Anterior cingulate cortex (tissue), 58 donors: ENCODE results near the gene LUZP2.

ENCODE experiments used
- DNase-seq, 58 donors: peaks; one replicate each; lab custom pipeline; 2025; lab: John Stamatoyannopoulos, UW

LUZP2 gene

DNA sequence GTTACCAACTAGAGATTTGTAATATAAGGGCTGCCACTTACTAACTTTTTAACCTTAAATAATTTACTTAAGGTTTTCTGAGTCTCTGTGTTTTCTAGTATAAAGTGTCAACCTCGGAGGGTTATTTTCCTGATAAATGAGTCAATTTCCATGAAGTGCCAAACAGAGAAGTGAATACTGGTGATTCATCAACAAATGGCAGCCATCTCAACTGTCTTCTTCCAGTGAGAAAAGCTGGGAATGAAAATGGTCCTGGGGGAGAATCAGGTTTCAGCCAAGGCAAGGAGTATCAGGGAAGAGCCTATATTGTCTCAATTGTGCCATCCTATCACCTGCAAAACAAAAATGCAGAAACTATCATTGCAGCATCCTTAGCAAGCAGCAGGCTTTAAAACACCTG lies 129.1 kb downstream of the LUZP2 start:
- DNase-seq: no peak

DNA sequence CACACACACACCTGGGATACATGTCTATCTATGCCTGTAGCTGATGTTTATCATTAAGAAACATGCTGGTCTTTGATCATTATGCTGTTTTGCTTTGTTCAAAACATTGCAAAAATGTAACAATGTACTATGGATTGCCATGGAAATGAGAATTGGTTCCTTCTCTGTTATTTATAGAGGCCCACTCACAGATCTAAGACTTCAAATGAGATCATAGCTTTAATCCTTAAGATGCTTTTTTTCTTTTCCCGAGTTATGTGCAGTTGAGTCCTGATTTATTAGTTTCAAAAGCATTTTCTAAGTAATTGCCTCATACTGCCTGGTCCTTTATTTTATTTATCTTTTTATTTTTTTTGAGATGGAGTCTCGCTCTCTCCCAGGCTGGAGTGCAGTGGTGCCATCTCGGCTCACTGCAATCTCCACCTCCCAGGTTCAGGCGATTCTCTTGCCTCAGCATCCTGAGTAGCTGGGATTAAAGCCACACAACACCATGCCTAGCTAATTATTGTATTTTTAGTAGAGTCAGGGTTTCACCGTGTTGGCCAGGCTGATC lies 131.4 kb downstream of the LUZP2 start:
- no peak for DNase-seq

DNA sequence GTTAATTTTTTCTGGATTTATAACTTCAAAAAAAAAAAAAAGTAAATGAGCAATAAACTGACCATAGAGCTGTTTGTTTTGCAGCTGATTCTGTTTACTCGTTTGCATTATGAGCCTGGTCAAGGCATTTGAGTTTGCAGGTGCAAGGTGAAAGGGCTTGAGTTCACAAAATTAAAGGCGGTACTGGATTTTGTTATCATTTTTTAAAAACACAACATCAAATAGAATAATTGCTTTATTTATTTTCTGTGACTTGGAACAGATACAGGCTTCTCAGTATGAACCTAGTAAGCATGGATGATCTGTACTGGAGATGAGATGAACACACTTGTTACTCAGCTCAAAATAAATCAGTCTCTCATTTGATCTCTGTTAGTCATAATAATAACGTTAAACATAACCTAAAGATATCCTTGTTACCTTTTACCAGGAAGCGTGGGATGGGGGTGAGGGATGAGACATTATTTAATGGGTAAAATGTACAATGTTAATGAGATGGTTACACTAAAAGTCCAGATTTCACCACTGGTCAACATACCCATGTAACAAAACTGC lies 137.8 kb downstream of the LUZP2 start:
- no peak for DNase-seq

DNA sequence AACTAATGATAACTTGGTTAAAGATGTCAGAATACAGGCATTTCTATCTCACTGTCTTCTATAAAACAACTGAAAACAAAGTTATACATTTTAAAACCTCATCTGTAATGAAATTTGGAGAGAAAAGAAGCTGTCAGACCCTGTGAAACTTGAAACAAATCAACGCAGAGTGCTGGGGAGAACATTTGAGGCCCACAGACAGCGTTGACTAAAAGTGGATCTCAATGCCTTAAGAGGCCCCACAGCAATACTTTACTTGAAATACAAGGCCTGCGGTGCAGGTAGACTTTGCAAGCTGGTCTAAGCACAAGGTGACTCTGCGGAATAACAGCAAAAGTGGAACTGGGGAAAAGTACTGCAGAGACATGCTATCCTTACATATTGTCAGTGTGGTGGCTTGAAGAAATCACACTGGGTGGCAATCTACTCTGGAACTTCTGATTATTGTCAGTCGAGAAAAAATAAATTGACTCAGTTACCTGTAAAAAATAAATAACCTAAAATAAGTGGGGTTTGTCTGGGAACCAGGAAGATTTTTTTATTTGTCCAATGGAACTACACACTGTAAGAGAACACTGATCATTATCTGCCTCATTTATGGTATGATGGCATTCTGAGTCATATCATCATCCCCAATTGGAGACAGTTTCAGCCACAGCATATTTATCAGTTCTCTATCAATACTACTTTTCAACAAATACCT lies 138.9 kb downstream of the LUZP2 start:
- DNase-seq: no peak

DNA sequence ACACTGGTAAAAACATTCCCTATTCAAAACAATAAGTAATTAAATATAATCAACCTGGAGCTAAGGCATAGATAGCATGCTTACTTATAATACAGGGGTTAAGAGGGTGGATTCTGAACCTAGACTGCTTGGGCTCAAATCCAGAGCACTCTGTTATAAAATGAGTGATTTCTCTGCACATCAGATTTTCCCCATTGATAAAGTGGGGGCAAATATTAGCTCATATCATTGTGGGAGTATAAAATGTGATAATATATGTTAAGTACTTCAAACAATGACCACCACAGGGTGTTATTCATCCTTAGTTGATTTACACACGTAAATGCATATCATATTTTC lies 139.4 kb downstream of the LUZP2 start:
- DNase-seq: no peak

DNA sequence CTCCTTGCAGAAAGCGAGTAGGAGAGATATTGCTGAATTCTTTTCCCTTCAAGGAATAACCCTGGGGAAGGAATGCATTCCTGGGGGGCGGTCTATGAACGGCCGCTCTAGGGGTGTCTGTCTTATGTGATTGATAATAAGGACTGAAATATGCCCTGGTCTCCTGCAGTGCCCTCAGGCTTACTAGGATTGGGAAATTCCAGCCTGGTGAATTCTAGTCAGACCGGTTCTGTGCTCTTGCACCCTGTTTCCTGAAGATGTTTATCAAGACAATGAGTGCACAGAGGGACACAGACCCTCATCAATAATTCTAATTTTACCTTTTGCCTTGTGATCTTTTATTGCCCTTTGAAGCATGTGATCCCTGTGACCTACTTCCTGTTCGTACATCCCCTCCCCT lies 140.7 kb downstream of the LUZP2 start:
- DNase-seq: no peak

DNA sequence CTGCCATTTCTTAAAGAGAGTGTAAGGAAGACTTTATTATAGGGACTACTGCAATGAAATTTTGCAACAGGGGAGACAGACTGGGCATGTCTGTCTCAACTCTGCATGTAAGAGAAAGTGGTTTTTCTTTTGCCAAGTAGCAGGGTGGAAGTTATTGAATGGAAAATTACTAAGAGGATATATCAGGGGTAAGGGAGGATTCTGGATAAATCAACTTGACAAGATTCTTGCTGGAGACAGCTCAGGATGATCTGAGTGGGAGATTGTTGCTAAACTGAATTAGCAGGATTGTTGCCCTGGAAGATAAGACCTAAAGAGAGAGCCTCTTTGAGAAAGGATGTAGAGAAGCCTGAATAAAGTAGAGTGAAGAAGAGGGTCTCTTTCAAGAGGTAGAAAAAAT lies 145.8 kb downstream of the LUZP2 start:
- DNase-seq: no peak

DNA sequence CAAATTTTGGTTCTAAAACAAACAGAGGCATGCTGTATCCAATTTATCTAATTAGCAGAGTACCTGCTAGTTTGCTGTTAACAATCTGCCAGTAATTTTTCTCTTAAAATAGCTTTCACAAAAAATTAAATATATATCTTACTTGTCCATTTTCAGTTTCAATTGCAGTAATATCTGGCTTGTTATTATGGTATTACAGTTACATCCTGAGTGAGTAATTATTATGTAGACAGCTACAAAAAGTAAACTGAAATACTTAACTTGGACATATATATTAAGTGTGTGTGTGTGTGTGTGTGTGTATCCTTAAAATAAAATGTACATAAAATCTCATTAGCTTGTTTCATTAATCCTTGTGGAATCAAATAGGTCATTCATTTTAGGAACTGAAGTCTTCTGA lies 148.7 kb downstream of the LUZP2 start:
- DNase-seq: no peak

DNA sequence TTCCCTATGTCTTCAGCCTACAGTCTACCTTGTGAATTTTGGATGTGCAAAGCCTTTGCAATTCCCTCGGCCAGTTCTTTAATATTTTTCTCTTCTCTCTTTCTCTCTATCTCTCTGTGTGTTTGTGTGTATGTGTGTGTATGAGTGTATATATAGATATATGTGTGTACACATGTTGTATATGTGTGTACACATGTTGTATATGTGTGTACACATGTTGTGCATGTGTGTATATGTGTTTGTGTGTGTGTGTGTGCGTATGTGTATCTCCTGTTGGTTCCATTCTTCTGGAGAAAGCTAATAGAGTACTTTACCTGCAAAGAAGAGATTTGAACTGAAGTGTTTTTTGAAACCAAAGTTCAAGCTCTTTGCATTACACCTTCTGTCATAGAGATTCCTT lies 155.0 kb downstream of the LUZP2 start:
- DNase-seq: no peak

DNA sequence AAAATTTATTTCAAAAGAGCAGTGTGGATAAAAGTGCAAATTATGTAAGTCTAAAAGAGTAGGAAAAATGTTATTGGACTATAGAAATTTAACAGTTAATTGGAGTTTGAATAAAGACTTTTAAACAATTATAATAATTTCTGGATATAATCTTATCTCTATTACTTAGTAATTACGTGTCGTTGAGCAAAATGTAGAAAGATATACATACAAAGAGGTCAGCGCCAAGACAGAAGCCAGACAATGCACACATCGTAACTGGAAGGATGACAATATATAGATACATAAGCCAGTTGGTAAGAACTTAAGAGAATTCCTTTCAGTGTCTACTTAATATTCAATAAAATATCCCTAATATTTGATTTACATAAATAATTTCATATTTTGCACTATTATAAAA lies 157.0 kb downstream of the LUZP2 start:
- DNase-seq: no peak

DNA sequence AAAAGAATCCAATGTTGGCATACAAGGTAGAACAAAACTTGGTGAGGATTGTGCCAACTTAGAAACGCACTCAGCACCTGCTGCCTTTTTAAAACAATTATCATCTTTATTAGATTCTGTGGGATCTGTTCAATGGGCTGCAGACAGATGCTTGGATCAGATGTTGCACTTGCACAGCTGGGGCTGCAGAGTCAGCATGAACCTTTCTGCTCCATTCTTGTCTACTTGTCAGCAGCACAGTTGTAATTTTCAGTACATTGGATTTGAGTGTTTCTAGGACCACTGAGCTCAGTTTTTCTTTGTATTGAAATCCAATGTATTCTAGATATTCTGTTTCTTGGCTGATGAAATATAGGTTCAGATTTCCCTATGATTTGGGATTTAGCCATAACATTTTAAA lies 164.5 kb downstream of the LUZP2 start:
- DNase-seq: no peak

DNA sequence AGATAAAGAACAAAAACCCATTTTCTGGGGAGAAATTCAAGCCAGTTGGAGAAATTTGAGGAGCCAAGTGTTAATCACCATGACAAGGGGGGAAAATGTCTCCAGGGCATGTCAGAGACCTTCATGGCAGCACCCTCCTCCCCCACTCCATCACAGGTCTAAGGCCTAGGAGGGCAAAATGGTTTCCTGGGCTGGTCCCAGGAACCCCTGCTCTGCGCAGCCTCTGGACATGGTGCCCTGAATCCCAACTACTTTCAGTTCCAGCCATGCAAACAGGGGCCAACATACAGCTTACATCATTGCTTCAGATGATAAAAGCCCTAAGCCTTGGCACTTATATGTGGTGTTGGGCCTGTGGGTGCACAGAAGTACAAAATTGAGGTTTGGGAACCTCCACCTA lies 167.5 kb downstream of the LUZP2 start:
- no peak for DNase-seq

DNA sequence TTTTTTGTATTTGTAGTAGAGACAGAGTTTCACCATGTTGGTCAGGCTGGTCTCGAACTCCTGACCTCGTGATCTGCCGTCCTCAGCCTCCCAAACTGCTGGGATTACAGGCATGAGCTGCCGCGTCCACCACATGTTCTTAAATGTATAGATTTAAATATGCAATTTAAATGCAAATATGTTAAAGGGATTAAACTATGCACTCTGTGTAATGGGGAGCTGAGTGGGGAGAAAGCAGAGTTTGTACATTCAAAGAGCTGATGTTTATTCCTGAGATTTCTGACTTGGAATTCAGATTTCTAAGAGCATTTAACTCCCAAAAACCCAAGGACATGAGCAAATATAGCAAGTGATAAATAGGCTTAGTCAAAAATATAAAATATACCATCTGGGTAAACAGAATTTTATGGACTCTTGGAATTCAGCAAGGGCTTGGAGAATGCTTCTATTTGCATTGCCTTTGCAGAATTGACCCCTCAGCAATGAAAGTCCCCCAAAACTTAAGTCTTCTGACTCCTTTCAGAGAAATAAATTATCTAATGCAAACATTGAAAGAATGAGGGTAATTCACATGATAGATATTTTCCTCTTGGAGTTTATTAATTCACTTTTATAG lies 170.6 kb downstream of the LUZP2 start:
- DNase-seq: no peak

DNA sequence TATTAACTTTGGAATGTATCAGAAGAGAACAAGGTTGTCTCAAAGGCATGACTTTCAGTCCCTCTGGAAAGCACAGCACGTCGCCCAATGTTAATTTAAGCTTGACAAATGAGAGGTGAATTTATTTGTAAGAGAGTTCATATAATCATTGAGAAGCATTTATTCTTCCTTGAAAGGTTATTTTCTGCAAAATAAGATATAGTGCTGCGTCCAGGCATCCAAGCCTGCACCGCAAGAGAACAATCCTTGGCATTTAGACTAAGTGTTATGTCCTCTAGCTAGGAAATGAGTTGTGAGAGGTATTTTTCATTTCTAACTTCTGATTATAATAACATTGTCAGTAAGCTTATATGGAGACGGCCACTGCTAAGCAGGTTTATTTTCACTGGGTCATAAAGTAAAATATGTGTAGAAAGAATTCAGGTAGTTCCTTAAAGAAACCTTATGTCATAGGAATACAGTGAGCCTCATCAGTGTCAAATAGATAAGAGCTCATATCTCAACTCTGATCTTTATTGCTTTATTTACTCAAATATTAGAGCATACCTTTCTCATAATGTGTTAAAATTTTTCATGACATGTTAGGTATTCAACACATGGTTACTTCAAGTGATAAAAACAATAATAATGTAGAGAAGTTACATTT lies 182.0 kb downstream of the LUZP2 start:
- DNase-seq: no peak

DNA sequence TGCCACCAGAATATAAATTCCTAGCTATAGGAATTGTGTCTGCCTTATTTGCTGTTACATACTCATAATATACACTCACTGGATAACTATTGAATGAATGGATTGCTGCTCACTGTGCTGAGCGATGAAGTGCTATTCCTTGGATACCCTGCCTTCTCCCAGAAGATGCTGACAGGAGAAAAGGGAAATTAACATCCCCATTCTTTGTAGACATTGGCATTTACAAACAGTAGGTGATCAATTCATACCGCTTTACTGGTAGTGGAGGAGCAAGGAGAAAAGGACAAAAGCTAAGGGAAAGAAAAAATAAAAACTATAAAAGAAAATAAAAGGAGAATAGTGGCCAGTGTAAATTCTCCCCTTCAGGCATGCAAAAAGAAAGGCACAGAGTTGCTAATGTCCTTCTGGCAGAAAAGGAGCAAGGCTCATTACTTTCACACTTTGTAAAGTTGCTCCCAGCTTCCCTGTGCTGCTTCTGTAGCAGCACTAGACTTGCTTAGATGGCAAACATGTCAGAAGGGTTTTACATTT lies 183.0 kb downstream of the LUZP2 start:
- DNase-seq: no peak

DNA sequence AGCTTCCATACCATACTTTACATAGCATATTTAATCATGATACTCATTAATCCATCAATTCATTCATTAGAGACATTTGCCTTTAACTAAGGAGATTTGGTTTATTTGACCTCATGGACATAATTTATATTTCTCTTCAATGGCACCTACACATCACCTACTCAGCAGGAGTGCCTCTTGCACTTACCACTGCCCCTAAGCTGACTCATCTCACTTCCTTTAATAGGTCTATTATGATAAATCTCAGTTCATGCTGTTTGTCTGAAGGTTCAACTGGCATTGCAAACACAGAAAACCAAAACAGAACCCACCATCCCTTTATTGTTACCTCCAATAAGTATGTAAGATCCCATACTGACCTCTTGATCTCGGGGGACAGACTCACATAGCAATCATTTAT lies 186.7 kb downstream of the LUZP2 start:
- no peak for DNase-seq

DNA sequence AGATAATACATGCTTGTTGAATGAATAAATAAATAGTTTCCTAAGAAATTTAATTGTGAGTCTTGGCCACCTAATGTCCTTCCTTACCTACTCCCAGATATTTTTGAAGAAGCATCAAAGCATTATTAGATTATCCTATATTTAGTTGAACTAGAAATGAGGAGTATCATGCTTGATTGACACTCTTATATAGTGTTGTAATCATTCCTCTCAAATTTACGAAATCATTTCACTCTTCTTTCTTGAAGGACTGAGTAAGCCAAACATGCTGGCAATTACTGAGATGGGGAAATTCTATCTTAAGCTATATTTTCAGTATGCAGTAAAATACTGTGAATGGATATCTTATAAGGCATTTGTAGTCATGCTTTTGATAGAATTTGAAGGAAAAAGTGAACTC lies 189.0 kb downstream of the LUZP2 start:
- DNase-seq: no peak

DNA sequence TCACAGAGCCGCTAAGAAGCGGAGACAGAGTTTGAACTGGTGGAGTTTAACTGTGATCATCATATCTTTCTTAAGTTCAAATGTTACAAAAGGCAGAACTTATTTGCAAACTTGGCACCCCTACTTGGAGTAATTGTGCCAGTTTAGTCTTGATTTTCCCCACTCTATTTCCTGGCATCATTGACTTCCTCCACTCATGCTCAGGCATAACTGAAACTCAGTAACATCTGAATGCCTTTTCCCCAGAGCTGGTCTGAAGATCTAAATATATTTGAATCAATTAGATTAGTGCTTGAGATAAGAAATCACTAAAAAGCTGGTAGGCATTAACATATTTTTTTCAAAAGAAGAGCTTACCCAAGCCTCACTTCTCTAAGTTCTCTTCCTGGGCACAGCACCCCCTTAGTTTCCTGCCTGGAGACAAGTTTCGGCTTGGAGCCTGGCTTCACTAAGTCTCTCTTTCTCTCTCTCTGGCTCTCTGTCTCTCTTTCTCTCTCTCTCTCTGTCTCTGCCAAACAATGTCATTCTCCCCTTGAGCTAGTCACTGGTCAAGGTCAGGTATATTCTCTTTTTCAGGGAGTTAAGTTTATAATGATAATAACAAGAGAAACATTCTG lies 190.8 kb downstream of the LUZP2 start:
- DNase-seq: no peak

DNA sequence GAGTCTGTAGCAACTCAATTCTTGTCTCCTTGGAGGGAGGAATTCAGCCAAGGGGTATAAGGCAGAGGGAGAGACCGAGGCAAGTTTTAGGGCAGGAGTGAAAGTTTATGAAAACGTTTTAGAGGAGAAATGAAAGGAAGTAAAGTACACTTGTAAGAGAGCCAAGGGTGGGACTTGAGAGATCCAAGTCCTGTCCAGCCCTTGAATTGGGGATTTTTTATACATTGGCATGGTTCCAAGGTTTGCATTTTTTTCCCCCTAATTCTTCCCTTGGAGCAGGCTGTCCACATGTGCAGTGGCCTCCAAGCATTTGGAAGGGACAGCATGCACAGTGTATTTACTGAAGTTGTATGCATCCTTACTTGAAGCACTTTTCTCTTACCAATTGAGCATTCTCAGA lies 192.1 kb downstream of the LUZP2 start:
- DNase-seq: no peak

DNA sequence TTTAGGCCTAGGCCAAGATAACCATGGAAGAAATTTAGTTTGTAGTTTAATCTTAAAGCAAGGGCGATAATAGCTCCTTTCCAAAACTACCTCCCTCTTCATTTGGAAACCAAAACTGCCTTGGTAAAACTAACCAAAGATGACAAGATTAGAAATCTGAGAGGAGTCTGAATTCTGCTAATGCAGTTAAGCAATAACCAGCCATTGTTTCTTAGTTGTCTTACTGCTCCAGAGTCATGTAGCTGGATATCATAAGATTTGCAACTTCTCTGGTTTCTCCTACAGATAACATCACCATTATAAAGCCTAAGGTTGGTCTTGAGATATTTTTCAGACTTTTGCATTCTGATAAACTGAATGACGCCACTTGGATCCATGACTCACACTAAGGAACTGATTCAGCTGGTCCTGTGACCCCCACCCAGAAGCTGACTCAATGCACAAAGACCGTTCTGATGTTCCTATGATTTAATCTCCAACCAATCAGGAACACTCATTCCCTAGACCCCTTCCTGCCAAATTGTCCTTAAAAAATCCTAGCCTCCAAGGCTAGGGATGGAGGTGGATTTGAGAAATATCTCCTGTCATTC lies 200.8 kb downstream of the LUZP2 start:
- no peak for DNase-seq

DNA sequence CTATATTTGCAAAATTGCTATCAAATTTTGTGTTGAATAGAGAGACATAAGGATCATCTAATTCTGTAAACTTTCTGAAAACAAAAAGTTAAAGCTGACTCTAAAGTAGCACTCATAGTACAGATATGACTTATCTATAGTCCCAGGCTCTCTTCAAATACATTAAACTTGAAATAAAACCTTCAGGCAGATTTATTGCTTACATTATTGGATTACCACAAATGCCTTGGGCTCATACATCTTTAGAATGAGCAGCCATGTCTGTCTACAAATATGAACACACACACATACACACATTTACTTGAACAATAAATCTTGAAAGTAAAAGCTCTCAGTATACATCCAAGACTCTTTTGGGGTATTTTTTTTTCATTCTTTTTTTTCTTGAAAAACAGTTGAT lies 207.9 kb downstream of the LUZP2 start:
- DNase-seq: no peak
